Activated CD8-positive, alpha-beta T cell treated with anti-CD3 and anti-CD28 coated beads for 36 hours (primary cell): ENCODE data around the gene BANP. TPM values are rescaled to one million over a fixed set of nuclear protein-coding genes. Genes with fewer than 3 reads are reported as not detected.
"Not testable (repeated sequence)": the region's sequence is repeated elsewhere in the genome, so short reads cannot be mapped to it uniquely, and the experiment has no call there.

Source experiments
- ATAC-seq: fragments of 200-7000 bp; cut with Tn5 transposase; one replicate; pipeline ENCODE4 v1.10.0; 2021; ENCODE audit warnings: mild to moderate bottlenecking, moderate library complexity
- CTCF ChIA-PET: fragments of 350-600 bp; sonication (Branson Sonifier 250); formaldehyde crosslinking; loops from one replicate; lab custom pipeline; 2021; ENCODE audit warnings: antibody characterized with exemption; lab: Charles Lee
- POLR2A ChIA-PET: fragments of 350-600 bp; sonication (Branson Sonifier 250); formaldehyde crosslinking; loops from one replicate; lab custom pipeline; 2021; ENCODE audit warnings: antibody characterized with exemption; lab: Charles Lee
- DNase-seq: peaks from one replicate; pipeline ENCODE4 v3.0.0-alpha.2; 2020
- H3K27ac Mint-ChIP-seq: one replicate; pipeline ENCODE4 v1.8.0; 2021; ENCODE audit warnings: mild to moderate bottlenecking, mixed read lengths
- H3K27me3 Mint-ChIP-seq: one replicate; pipeline ENCODE4 v1.8.0; 2021; ENCODE audit warnings: mixed read lengths
- H3K36me3 Mint-ChIP-seq: one replicate; pipeline ENCODE4 v1.8.0; 2021; ENCODE audit warnings: low read depth, mixed read lengths
- H3K4me1 Mint-ChIP-seq: one replicate; pipeline ENCODE4 v1.8.0; 2021; ENCODE audit warnings: low read depth, mixed read lengths
- H3K4me3 Mint-ChIP-seq: one replicate; pipeline ENCODE4 v1.8.0; 2021; ENCODE audit warnings: mild to moderate bottlenecking, moderate library complexity, mixed read lengths
- H3K9me3 Mint-ChIP-seq: one replicate; pipeline ENCODE4 v1.8.0; 2021; ENCODE audit warnings: mixed read lengths
- intact Hi-C: fragments of 100-400 bp; cut with micrococcal nuclease; formaldehyde crosslinking; loops from one replicate; pipeline ENCODE4 v1.10.0; 2022
- total RNA-seq, 2 experiments: library from RNA; stranded (reverse); gene quantifications; one replicate each; pipeline ENCODE4 v1.2.3, GENCODE V29; 2021
- TF ChIP-seq, protein P1 (sequence below): fragments of 200-600 bp; IDR thresholded peaks from one replicate; pipeline ENCODE4 v1.8.0; 2022; ENCODE audit warnings: antibody characterized with exemption, mild to moderate bottlenecking

BANP gene, protein sequence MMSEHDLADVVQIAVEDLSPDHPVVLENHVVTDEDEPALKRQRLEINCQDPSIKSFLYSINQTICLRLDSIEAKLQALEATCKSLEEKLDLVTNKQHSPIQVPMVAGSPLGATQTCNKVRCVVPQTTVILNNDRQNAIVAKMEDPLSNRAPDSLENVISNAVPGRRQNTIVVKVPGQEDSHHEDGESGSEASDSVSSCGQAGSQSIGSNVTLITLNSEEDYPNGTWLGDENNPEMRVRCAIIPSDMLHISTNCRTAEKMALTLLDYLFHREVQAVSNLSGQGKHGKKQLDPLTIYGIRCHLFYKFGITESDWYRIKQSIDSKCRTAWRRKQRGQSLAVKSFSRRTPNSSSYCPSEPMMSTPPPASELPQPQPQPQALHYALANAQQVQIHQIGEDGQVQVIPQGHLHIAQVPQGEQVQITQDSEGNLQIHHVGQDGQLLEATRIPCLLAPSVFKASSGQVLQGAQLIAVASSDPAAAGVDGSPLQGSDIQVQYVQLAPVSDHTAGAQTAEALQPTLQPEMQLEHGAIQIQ
- total RNA-seq = 10 to 100 TPM; 32.1 to 36.1 TPM

GRCh38 chr16:87950765-87951551, at the start of gene BANP:
BANP (plus strand) TSS chr16:87951434; CDS start chr16:87975116, 23,682 bp downstream.
- Mint-ChIP-seq H3K27me3 (no peaks in the 10 kb centered on the region), H3K9me3 (no peaks in the 10 kb centered on the region), H3K27ac (peak within 1 kb of the TSS; percentile 99), H3K36me3 (peaks cover 19% of the 10 kb centered on the region), H3K4me1 (peaks cover 51% of the 10 kb centered on the region), H3K4me3 (peak within 1 kb of the TSS; percentile 88)
- ChIA-PET CTCF (interaction anchor here (0.6 to 2.0 kb wide), 10 partner anchors 9 to 172 kb away, joined by 3 to 12 read pairs (median 4); no protein-coding TSS in a partner anchor), POLR2A (interaction anchor here (0.7 to 1.2 kb wide), 5 partner anchors 10 to 55 kb away, joined by 3 to 10 read pairs (median 3); no protein-coding TSS in a partner anchor)
- intact Hi-C loops = no loop called here
- peak; percentile 99 for DNase-seq
- ATAC-seq = peak; percentile 95
- TF ChIP-seq, protein P1, sequence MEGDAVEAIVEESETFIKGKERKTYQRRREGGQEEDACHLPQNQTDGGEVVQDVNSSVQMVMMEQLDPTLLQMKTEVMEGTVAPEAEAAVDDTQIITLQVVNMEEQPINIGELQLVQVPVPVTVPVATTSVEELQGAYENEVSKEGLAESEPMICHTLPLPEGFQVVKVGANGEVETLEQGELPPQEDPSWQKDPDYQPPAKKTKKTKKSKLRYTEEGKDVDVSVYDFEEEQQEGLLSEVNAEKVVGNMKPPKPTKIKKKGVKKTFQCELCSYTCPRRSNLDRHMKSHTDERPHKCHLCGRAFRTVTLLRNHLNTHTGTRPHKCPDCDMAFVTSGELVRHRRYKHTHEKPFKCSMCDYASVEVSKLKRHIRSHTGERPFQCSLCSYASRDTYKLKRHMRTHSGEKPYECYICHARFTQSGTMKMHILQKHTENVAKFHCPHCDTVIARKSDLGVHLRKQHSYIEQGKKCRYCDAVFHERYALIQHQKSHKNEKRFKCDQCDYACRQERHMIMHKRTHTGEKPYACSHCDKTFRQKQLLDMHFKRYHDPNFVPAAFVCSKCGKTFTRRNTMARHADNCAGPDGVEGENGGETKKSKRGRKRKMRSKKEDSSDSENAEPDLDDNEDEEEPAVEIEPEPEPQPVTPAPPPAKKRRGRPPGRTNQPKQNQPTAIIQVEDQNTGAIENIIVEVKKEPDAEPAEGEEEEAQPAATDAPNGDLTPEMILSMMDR = peak; percentile 73

- DNase-seq, H3K4me3 Mint-ChIP-seq, H3K27ac Mint-ChIP-seq, ATAC-seq, H3K36me3 Mint-ChIP-seq, H3K9me3 Mint-ChIP-seq, H3K27me3 Mint-ChIP-seq: not testable (repeated sequence)
- ChIA-PET CTCF (interaction anchor here (1.2 to 5.3 kb wide), 5 partner anchors 10 to 124 kb away, joined by 3 to 28 read pairs (median 16); no protein-coding TSS in a partner anchor), POLR2A (interaction anchor here (1.1 to 4.7 kb wide), 2 partner anchors 29 to 33 kb away, joined by 5 to 20 read pairs; no protein-coding TSS in a partner anchor)
- peaks cover 35% of the 10 kb centered on the region for H3K4me1 Mint-ChIP-seq
- intact Hi-C loops = loop anchor here (5.0 kb wide), 1 partner anchor 33 kb away; no protein-coding TSS in a partner anchor
These were observed 46.3 kb upstream of the BANP start for GRCh38 chr16:87904963-87905362.

GRCh38 chr16:87905521-87905920, 45.7 kb upstream of the BANP start:
- not testable (repeated sequence) for DNase-seq, H3K4me3 Mint-ChIP-seq, H3K27ac Mint-ChIP-seq, H3K9me3 Mint-ChIP-seq, H3K36me3 Mint-ChIP-seq, H3K27me3 Mint-ChIP-seq, ATAC-seq
- H3K4me1 Mint-ChIP-seq = peaks cover 35% of the 10 kb centered on the region
- ChIA-PET POLR2A (interaction anchor here (1.1 to 4.7 kb wide), 2 partner anchors 30 to 34 kb away, joined by 5 to 20 read pairs; no protein-coding TSS in a partner anchor), CTCF (interaction anchor here (1.2 to 5.3 kb wide), 7 partner anchors 9 to 129 kb away, joined by 3 to 28 read pairs (median 8); no protein-coding TSS in a partner anchor)
- intact Hi-C loops = loop anchor here (5.0 kb wide), 1 partner anchor 33 kb away; no protein-coding TSS in a partner anchor

DNA sequence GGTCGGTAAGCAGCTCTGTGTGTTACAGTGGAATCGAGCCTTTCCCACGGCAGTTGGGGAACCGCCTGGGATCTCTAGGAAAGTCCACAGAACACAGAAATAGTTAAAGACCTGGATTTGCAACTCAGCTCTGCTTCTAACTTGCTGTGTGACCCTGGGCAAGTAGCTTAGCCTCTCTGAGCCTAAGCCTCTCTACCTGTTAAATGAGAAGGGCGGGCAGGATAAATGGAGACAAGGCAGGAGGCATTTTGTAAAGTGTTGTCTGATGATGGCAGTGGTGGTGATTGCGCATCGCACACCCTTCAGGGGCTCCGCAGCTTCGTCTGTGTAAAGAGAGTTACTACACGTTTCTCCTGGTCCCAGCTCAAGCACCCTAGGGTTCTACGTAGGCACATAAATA, 43.1 kb upstream of the BANP start:
- H3K9me3 Mint-ChIP-seq, H3K4me3 Mint-ChIP-seq, ATAC-seq, DNase-seq, H3K27me3 Mint-ChIP-seq, H3K36me3 Mint-ChIP-seq, H3K27ac Mint-ChIP-seq: not testable (repeated sequence)
- ChIA-PET POLR2A (interaction anchor here (1.3 to 4.7 kb wide), 5 partner anchors 12 to 129 kb away, joined by 3 to 20 read pairs (median 5); no protein-coding TSS in a partner anchor), CTCF (interaction anchor here (1.4 to 5.3 kb wide), 7 partner anchors 9 to 129 kb away, joined by 5 to 28 read pairs (median 10); no protein-coding TSS in a partner anchor)
- H3K4me1 Mint-ChIP-seq = peaks cover 29% of the 10 kb centered on the region
- intact Hi-C loops = loop anchor here (2.0 to 5.0 kb wide), 2 partner anchors 36 to 129 kb away; no protein-coding TSS in a partner anchor

DNA sequence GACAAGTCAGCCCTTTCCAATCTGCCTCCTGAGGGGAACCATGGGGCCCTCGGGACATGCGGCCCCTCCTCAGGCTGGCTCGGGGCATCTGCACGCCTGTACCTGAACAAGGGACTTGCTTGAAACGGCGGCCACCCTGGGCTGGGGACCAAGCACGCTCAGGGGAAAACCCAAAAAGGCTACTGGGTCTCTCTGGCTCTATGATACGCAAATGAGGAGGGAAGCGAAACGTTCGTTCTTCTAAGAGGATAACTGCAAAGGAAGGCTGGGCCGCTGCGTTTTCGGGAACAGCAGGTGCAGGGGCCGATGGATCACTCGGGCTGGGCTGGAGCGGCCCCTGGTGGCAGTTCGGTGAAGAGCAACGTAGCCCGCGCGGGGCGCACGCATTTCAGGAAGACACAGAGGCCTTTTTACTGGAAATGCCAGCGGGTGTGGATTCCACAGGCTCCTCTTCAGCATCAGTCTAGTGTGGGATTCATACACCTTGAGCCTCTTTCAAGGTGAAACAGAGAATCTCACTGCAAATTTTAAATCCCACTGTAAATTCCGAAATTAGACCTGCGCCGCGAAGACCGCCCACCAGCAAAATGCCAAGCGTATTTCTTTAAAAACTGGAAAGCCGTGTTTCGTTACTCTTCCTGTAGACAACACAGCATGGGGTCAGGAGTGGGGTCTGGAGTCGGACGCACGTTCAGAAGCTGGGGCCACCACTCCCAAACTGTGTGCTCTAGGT, 41.9 kb upstream of the BANP start:
- DNase-seq (peak; percentile 90), ATAC-seq (peak; percentile 94)
- not testable (repeated sequence) for H3K4me3 Mint-ChIP-seq, H3K9me3 Mint-ChIP-seq, H3K27me3 Mint-ChIP-seq, H3K36me3 Mint-ChIP-seq
- Mint-ChIP-seq H3K4me1 (peaks cover 20% of the 10 kb centered on the region), H3K27ac (peak overlapping the region; percentile 35)
- ChIA-PET POLR2A (interaction anchor here (0.7 to 4.7 kb wide), 5 partner anchors 34 to 144 kb away, joined by 3 to 20 read pairs (median 4); no protein-coding TSS in a partner anchor), CTCF (interaction anchor here (0.7 to 5.3 kb wide), 12 partner anchors 11 to 145 kb away, joined by 3 to 28 read pairs (median 6); no protein-coding TSS in a partner anchor)
- TF ChIP-seq, protein P1 = peak; percentile 85
- intact Hi-C loops = loop anchor here (2.0 to 5.0 kb wide), 2 partner anchors 37 to 131 kb away; no protein-coding TSS in a partner anchor

DNA sequence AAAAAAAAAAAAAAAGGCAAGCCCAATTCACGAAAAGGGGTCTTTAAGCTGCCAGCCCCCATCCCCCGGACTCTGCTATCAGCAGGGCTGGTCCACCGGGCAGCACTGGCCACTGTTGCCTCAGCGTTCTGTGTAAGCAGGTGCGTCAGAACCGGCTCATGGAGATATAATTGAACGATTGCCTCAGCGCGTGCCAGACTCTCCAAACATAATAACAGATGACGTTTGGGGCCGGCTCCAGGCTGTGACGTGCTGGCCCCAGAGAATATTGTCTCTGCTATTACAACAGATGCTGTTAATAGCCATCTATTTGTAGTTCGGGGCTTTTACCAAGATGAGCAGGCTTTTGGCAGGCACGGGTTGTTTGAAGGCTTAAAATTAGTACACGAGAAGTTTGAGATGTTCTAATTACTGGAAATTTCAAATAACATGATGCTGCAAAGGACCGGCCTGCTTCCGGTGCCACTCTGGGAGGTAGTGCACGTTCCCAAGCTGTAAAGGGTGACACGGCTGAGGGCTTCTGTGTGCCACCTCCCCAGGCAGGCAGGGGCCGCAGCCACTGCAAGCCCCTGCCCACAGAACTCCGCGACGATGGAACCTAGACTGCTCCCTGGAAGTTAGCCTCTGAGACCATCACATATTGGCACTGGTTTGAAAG, 40.0 kb upstream of the BANP start:
- intact Hi-C loops, H3K27ac Mint-ChIP-seq, H3K9me3 Mint-ChIP-seq, DNase-seq, H3K36me3 Mint-ChIP-seq, H3K27me3 Mint-ChIP-seq, H3K4me3 Mint-ChIP-seq, ATAC-seq: not testable (repeated sequence)
- CTCF ChIA-PET = interaction anchor here (2.4 kb wide), 1 partner anchor 40 kb away, joined by 10 read pairs; no protein-coding TSS in a partner anchor
- POLR2A ChIA-PET = interaction anchor here (1.9 kb wide), 1 partner anchor 40 kb away, joined by 4 read pairs; no protein-coding TSS in a partner anchor
- H3K4me1 Mint-ChIP-seq = peaks cover 16% of the 10 kb centered on the region

DNA sequence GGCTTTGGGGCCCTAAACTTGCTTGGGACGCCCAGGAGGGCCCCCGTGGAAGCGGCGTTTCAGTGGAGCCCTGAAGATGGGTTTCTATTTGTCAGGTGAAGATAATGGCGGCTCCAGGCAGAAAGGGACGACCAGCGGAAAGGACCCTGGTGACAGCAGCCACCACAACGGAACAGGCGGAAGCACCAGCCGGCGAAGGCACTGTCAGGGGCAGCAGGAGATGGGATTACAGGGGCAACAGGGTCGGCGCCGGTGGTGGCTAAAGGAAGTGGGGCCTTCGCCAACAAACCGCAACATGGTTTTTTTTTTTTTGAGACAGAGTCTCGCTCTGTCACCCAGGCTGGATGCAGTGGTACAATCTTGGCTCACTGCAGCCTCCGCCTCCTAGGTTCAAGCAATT, 38.5 kb upstream of the BANP start:
- CTCF ChIA-PET, H3K9me3 Mint-ChIP-seq, DNase-seq, intact Hi-C loops, H3K4me1 Mint-ChIP-seq, H3K27me3 Mint-ChIP-seq, H3K36me3 Mint-ChIP-seq, ATAC-seq, POLR2A ChIA-PET: not testable (repeated sequence)
- peak overlapping the region; percentile 7 for H3K4me3 Mint-ChIP-seq
- peak overlapping the region; percentile 17 for H3K27ac Mint-ChIP-seq
